ENCODE data around the gene VWA3B.
A peak's percentile ranks its signal among the peaks of the same experiment; 100 is the strongest.
"Not testable (repeated sequence)": the region's sequence is repeated elsewhere in the genome, so short reads cannot be mapped to it uniquely, and the experiment has no call there.

Gene VWA3B

DNA sequence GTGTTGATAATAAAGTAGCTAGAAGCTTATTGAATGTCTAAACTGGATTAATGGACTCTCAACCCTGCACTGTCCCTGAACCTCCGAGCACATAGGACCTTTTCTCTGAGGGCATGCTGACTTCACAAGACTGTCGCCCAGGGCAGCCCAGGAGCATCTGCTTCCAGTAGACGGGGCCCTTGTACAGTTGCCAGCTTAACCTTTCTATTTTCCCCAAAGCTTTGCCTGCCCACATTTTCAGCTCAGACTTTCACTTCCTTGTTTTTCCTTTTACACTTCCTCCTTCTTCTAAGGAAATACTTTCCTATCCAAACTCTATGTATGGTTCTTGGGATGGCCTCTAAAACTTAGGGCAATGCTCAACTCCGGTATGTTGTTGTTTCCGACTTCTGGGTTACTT, 1.3 kb downstream of the VWA3B start:
- DNase-seq (ENCODE audit: low spot score) = no peak

DNA sequence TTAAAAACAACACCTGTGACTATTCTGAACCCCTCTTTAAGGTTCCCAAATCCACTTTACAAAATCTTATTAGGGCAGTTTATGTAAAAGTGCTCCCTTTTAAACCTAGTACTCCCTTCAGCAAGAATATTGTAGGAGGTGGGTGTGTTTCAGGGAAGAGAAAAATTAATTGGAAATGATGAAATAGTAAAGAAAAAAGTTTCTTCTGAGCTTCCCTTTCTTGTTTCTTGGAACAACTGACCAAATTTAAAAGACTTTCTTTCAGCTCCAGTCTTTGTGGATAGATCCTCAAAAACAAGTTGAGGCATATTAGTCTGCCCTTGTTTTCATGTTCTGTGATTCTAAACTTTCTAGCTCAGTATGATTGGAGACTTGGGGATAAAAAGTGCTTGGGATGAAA, 3.0 kb downstream of the VWA3B start:
- DNase-seq (ENCODE audit: low spot score) = no peak

DNA sequence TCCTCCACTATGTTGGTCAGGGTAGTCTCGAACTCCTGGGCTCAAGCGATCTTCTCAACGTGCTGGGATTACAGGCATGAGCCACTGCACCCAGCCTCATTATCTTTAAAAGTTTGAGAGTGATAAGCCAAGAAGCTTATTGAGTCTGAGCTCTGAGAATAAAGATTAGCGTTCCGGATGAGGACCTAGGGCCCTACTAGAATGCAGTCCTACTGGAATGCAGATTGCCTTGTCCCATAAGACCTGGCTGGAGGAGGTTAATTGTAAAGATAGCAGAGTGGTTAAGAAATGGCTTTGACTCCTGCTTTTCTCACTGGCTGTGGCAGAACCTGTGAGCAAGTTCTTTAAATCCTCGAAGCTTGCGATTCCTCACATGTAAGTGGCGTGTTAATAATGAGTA, 4.0 kb downstream of the VWA3B start:
- DNase-seq (ENCODE audit: low spot score) = no peak

- no peak for DNase-seq (ENCODE audit: low spot score)
These were observed 4.8 kb downstream of the VWA3B start for GRCh38 chr2:98091738-98092137.

- DNase-seq (ENCODE audit: low spot score) = no peak
These were observed 6.2 kb downstream of the VWA3B start for GRCh38 chr2:98093146-98093545.

DNA sequence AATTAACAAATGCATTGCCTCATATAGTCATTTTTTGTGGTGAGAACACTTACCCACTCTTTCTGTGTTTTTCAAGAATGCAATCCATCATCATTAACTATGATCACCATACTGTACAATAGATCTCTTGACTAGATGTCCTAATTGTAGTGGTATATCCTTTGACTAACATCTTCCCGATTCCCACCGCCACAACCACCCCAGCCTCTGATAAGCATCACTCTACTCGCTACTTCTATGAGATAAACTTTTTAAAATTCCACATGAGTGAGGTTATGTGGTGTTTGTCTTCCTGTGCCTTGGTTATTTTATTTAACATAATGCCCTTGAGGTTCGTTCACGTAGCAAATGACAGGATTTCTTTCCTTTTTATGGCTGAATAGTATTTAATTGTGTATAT, 6.6 kb downstream of the VWA3B start:
- DNase-seq (ENCODE audit: low spot score) = no peak

GRCh38 chr2:98099939-98100743, 13.2 kb downstream of the VWA3B start:
- DNase-seq (ENCODE audit: low spot score) = no peak

- not testable (repeated sequence) for DNase-seq (ENCODE audit: low spot score)
These were observed 15.3 kb downstream of the VWA3B start for GRCh38 chr2:98102315-98102714.

GRCh38 chr2:98102878-98103277, 15.9 kb downstream of the VWA3B start:
- DNase-seq (ENCODE audit: low spot score) = no peak

DNA sequence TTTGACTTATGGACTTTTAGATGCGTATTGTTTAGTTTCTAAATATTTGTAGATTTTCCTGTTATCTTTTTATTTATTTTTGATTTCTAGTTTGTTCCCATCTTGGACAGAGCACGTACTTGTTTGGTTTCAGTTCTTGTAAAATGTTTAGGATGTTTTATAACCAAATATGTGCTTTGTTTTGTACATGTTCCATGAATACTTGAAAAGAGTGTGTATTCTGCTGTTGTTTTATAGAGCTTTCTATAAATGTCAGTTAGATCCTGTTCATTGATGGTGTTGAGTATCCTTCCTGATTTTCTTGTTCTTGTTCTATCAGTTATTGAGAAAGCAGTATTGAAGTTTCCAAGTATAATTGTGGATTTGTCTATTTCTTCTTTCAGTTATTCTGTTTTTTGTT, 21.1 kb downstream of the VWA3B start:
- DNase-seq (ENCODE audit: low spot score) = no peak

- no peak for DNase-seq (ENCODE audit: low spot score)
These were observed 23.8 kb downstream of the VWA3B start for GRCh38 chr2:98110741-98111140.

DNA sequence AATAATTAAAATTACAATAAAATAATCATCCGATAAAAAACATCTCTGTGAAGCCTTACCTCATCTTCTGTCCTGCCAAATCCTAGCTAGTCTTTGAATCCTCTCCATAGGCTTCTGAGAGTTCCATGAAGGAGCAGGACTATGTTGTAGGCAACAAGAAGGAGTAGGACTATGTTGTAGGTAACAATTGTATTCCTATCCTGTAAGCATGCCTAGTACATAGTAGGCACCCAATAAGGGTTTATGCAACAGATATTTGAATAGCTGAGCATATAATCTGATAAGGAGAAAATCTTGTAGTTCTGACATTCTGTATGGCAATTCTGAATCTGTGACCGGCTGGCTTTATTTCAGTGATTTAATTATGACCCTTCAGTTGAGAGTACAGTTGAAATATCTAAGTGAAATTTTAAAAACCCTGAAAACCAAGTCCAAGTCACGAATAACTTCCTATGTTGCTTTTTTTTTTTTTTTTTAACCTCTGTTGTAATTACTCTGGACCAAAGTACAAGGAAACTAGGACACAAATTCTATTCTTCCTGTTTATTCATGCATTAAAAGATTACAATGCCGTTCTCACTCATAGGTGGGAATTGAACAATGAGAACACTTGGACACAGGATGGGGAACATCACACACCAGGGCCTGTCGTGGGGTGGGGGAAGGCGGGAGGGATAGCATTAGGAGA, 27.8 kb downstream of the VWA3B start:
- DNase-seq (ENCODE audit: low spot score) = no peak

DNA sequence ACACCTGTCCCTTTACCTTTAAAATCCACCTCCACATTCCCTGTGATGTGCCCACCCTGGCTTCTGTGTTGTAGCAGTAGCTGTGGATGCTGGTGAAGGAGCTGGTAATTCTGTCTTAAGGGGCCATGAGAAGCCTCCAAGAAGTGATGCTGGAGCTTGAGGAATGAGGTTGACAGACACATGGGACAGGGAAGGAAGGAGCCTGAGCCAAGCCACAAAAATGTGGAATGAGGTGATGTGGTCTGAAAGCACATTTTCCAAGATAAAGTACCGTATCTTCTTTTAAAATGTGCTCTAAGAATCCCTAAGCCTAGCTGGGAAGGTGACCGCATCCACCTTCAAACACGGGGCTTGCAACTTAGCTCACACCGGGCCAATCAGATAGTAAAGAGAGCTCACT, 31.2 kb downstream of the VWA3B start:
- no peak for DNase-seq (ENCODE audit: low spot score)

GRCh38 chr2:98118852-98119251, 31.9 kb downstream of the VWA3B start:
- no peak for DNase-seq (ENCODE audit: low spot score)

DNA sequence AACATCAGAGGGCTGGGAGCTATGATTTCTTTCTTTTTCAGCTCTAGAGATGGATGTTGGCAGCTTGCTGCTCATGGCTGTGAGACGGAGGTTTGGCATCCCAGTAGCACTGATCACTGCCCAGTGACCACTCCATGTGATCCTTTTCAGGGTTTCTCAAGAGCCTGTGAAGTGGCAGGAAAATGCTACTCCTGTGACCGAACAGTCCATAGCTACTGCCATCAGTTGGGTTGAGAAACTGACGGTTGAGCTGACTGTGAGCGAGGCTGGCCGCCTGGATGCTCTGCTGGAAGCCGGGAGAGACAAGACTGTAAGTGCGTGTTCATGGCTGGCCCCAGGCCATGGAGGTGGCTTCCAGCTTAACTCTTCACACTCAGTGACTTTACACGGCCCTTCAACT, 34.2 kb downstream of the VWA3B start:
- DNase-seq (ENCODE audit: low spot score) = no peak

DNA sequence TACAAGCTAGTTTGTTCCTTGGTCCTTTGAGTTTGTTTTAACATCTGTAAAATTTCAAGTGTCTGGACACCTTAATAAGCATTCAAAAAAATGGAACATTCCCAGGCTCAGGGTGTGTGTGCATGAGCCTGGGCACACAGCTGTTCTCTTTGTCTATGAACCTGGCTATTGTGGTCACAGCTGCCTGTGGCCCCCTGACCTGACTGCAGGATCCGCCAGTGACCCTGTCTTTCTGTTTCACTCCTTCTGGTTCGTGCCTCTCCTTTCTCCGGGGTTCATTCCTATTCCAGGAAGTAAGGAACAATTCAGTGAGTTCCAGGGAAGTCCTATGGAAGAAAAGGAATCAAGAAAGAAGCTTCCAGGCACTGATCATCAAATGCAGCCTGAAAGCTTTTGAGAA, 35.6 kb downstream of the VWA3B start:
- DNase-seq (ENCODE audit: low spot score) = no peak

GRCh38 chr2:98123286-98123685, 36.3 kb downstream of the VWA3B start:
- no peak for DNase-seq (ENCODE audit: low spot score)

- no peak for DNase-seq (ENCODE audit: low spot score)
These were observed 39.1 kb downstream of the VWA3B start for GRCh38 chr2:98126061-98126460.

GRCh38 chr2:98127229-98127989, 40.4 kb downstream of the VWA3B start:
- DNase-seq (ENCODE audit: low spot score) = no peak

- DNase-seq (ENCODE audit: low spot score) = no peak
These were observed 41.7 kb downstream of the VWA3B start for GRCh38 chr2:98128556-98129109.

DNA sequence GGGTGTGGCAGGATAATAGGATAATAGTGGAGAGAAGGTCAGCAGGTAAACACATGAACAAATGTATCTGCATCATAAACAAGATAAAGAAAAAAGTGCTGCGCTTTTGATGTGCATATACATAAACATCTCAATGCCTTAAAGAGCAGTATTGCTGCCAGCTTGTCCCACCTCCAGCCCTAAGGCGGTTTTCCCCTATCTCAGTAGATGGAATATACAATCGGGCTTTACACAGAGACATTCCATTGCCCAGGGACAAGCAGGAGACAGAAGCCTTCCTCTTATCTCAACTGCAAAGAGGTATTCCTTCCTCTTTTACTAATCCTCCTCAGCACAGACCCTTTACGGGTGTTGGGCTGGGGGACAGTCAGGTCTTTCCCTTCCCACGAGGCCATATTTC, 43.1 kb downstream of the VWA3B start:
- not testable (repeated sequence) for DNase-seq (ENCODE audit: low spot score)

GRCh38 chr2:98134172-98135005, 47.4 kb downstream of the VWA3B start:
- DNase-seq (ENCODE audit: low spot score) = peak; percentile 42

Measured in activated CD4-positive, alpha-beta T cell treated with anti-CD3 and anti-CD28 coated beads, Interleukin-2, Interleukin-4, amounts not matched to agents 100 ng/mL and 50 ng/mL, durations not matched to agents 16 hours and 8 hours (primary cell).